HEK293T (cell line): ENCODE results near the gene GMDS.

Experiments used
- CTCF ChIA-PET: fragments of 350-600 bp; formaldehyde crosslinking; extraction: SDS; loops from one replicate; lab custom pipeline; 2021; ENCODE audit warnings: antibody characterized with exemption, inconsistent platforms; lab: Yijun Ruan, JAX
- POLR2A ChIA-PET: fragments of 350-600 bp; formaldehyde crosslinking; extraction: SDS; loops from one replicate; lab custom pipeline; 2020; ENCODE audit warnings: antibody characterized with exemption, inconsistent platforms; lab: Yijun Ruan, JAX
- DNase-seq: peaks from one replicate; pipeline ENCODE4 v3.0.0; 2012; ENCODE audit warnings: mixed read lengths; ENCODE audit errors: extremely low spot score
- ARNT ChIP-seq: fragments of 450-650 bp; IDR thresholded peaks from 2 replicates; pipeline ENCODE4 v1.6.1; 2017; ENCODE audit warnings: mild to moderate bottlenecking
- BHLHE40 ChIP-seq: fragments of 450-650 bp; IDR thresholded peaks from 2 replicates; pipeline ENCODE4 v1.6.1; 2016; ENCODE audit warnings: mild to moderate bottlenecking, moderate library complexity, borderline replicate concordance
- CTBP1 ChIP-seq: fragments of 450-650 bp; IDR thresholded peaks from 2 replicates; pipeline ENCODE4 v1.6.1; 2016; ENCODE audit warnings: borderline replicate concordance
- ELF4 ChIP-seq: fragments of 450-650 bp; IDR thresholded peaks from 2 replicates; pipeline ENCODE4 v1.6.1; 2017; ENCODE audit warnings: antibody characterized with exemption
- FOXA1 ChIP-seq: fragments of 450-650 bp; IDR thresholded peaks from 2 replicates; pipeline ENCODE4 v1.6.1; 2016; ENCODE audit warnings: mild to moderate bottlenecking
- FOXK2 ChIP-seq: fragments of 450-650 bp; IDR thresholded peaks from 2 replicates; pipeline ENCODE4 v1.6.1; 2016; ENCODE audit warnings: mild to moderate bottlenecking
- FOXM1 ChIP-seq: fragments of 450-650 bp; IDR thresholded peaks from 2 replicates; pipeline ENCODE4 v1.6.1; 2017; ENCODE audit warnings: mild to moderate bottlenecking, borderline replicate concordance
- HDGF ChIP-seq: fragments of 450-650 bp; IDR thresholded peaks from 2 replicates; pipeline ENCODE4 v1.6.1; 2017; ENCODE audit warnings: antibody characterized with exemption, borderline replicate concordance
- L3MBTL2 ChIP-seq: fragments of 450-650 bp; conservative IDR thresholded peaks from 2 replicates; pipeline ENCODE4 v1.6.1; 2016; ENCODE audit warnings: mild to moderate bottlenecking
- LEF1 ChIP-seq: fragments of 450-650 bp; IDR thresholded peaks from 2 replicates; pipeline ENCODE4 v1.6.1; 2017; ENCODE audit warnings: mild to moderate bottlenecking, borderline replicate concordance
- NFRKB ChIP-seq: fragments of 450-650 bp; IDR thresholded peaks from 2 replicates; pipeline ENCODE4 v1.6.1; 2016; ENCODE audit warnings: mild to moderate bottlenecking, moderate library complexity
- SP1 ChIP-seq: fragments of 450-650 bp; IDR thresholded peaks from 2 replicates; pipeline ENCODE4 v1.6.1; 2017
- SUZ12 ChIP-seq: fragments of 450-650 bp; IDR thresholded peaks from 2 replicates; pipeline ENCODE4 v1.6.1; 2016; ENCODE audit warnings: mild to moderate bottlenecking
- TARDBP ChIP-seq: fragments of 450-650 bp; IDR thresholded peaks from 2 replicates; pipeline ENCODE4 v1.6.1; 2016
- ZNF384 ChIP-seq: fragments of 450-650 bp; IDR thresholded peaks from 2 replicates; pipeline ENCODE4 v1.6.1; 2016
- TF ChIP-seq, protein P1 (sequence below): fragments of 450-650 bp; IDR thresholded peaks from 2 replicates; pipeline ENCODE4 v1.6.1; 2016

The GMDS gene

DNA sequence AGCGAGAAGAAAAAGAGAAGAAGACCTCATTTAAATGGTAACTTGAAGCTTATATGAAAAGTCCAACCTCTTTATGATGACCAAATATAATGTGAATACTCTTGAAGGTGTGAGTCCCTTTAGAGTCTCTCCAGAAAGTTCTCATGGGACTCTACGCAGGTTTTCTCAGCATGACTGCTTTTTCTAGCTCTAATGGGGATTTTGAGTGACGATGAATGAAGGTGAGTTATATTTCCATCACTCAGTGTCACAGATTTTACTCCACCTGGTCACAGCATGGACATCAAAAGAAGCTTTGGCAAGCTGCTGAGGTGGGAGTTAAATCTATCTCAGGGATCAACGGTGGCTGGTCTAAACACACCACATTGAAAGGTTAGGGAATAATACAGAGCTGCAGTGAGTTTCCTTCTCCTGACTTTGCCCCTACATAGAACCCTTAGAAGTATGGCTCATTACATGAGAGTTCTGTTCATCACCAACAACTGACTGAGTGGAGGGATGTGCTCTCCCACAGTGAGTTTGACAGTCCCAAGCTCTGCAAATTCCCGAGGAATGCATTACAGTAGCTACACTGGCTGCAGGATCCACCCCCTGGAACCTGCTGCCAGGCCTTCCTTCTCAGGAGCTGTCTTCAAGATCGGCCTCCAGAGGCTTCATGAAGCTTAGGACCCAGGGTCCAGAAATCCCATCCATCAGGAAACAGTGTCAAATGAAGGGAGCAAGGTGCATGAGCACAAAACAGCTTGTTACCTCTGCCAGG, 508.9 kb downstream of the GMDS start:
- ChIA-PET POLR2A (interaction anchor here (0.9 to 1.2 kb wide), 2 partner anchors 10 to 129 kb away, joined by 3 read pairs; no protein-coding TSS in a partner anchor), CTCF (no interaction called here)
- no peak for DNase-seq
- TF ChIP-seq SUZ12 (no peak), FOXM1 (no peak), ARNT (no peak), FOXA1 (no peak), BHLHE40 (no peak), L3MBTL2 (no peak), ELF4 (no peak)
- TF ChIP-seq, protein P1, sequence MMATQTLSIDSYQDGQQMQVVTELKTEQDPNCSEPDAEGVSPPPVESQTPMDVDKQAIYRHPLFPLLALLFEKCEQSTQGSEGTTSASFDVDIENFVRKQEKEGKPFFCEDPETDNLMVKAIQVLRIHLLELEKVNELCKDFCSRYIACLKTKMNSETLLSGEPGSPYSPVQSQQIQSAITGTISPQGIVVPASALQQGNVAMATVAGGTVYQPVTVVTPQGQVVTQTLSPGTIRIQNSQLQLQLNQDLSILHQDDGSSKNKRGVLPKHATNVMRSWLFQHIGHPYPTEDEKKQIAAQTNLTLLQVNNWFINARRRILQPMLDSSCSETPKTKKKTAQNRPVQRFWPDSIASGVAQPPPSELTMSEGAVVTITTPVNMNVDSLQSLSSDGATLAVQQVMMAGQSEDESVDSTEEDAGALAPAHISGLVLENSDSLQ, result no peak

DNA sequence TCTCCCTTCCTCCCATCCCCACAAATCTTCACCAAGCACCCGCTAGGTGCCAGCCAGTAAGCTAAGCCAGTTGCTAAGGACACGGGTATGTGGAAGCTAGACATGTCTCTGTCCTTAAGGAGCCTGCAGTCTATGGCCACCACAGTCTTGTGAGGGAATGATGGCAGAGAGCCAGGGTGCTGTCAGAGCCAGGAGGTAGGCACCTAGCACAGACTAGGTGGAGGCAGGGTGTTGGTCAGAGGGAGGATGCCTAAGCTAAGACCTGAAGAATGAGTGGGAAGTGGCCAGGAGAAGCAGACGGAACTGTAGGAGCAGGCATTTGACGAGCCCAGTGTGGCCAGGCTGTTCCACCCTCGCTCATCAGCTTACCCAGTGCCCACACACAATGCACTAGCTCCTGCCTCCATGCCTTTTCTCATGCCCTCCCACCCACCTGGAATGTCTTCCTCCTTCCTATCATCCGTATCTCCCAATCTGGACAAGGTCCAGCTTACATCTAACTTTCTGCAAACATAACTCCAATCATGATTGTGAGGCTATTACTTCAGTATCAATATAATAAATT, 510.1 kb downstream of the GMDS start:
- no peak for TF ChIP-seq CTBP1
- no peak for TF ChIP-seq FOXK2
- no peak for TF ChIP-seq SUZ12
- TF ChIP-seq TARDBP, result no peak
- no peak for TF ChIP-seq BHLHE40
- no peak for TF ChIP-seq L3MBTL2
- TF ChIP-seq ELF4, result no peak
- TF ChIP-seq, protein P1, result no peak
- no peak for TF ChIP-seq ZNF384
- TF ChIP-seq FOXA1, result no peak
- no peak for TF ChIP-seq SP1
- no peak for TF ChIP-seq HDGF
- no peak for TF ChIP-seq LEF1
- no peak for TF ChIP-seq NFRKB
- no peak for TF ChIP-seq FOXM1
- TF ChIP-seq ARNT, result no peak
- ChIA-PET CTCF (no interaction called here), POLR2A (interaction anchor here (1.6 kb wide), 1 partner anchor 14 kb away, joined by 3 read pairs; no protein-coding TSS in a partner anchor)
- no peak for DNase-seq

DNA sequence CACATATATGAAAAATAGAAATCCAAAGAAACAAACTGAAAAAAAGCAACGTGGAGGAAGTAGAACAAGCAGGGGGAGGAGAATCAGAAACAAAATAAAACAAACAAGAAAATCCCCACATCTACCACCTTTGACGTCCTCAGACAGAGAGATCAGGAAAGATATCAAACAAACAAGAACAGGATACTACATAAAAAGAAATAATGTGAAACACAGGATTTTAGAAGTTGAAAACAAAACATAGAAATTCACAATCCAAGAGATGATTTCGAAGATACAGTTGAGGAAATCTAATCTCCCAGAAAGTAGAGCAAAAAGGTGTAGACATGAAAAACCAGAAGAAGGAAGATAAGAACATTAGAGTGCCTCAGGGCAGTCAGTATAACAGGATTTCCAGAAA, 514.5 kb downstream of the GMDS start:
- POLR2A ChIA-PET, result no interaction called here
- DNase-seq, result no peak
- CTCF ChIA-PET, result no interaction called here
- TF ChIP-seq BHLHE40, result no peak
- TF ChIP-seq LEF1, result no peak
- TF ChIP-seq NFRKB, result no peak
- TF ChIP-seq FOXM1, result no peak
- TF ChIP-seq, protein P1, result no peak
- TF ChIP-seq FOXA1, result no peak
- TF ChIP-seq HDGF, result no peak
- TF ChIP-seq CTBP1, result no peak
- TF ChIP-seq L3MBTL2, result no peak

DNA sequence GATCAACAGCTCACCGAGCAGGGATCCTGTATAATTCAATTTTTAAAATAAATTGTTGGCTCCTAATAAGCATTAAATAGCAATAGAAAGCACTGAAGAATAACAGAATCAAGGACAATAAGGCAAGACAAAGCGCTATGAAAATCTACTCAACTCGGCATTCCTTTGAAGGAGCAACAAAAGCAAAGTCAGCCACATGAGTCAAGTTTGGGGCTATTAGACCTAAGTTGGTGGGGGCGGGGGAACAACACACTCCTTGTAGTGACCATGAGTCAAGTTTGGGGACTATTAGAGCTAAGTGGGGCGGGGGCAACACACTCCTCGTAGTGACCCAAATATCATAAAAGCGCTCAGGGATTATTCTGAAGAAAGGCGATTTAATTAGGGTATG, 515.7 kb downstream of the GMDS start:
- POLR2A ChIA-PET, result no interaction called here
- CTCF ChIA-PET, result interaction anchor here (1.2 kb wide), 1 partner anchor 43 kb away, joined by 4 read pairs; no protein-coding TSS in a partner anchor
- TF ChIP-seq TARDBP (no peak), L3MBTL2 (no peak)
- no peak for DNase-seq

DNA sequence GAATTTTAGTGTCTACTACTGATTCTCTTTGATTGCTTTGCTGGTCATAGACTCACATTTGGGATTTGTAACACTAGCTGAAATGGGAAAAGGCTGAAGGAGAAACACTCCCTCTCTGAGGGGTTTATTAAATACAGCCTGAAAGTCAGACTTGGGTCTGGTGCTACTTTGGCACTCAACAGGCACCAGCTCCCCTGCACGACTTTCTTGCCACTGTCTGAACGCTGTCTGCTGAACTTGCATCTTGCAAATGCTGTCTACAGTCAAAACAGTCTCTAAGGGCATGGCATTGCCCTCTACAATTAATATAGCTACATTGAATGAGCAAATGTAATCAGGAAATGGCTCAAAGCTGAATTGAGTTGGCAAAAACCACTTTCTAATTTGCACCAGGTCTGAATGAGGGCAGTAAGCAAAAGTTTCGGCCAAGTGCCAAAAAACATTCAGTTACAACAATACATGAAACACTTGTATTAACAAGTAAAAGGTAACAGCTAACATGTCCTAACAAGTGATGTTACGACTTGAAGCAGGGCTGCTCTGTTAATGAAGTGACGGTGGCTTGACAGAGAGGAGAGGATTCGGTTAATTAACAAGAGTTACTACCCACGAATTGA, 516.2 kb downstream of the GMDS start:
- no peak for DNase-seq
- TF ChIP-seq TARDBP, result no peak
- no peak for TF ChIP-seq SP1
- TF ChIP-seq HDGF, result no peak
- no peak for TF ChIP-seq BHLHE40
- TF ChIP-seq, protein P1, result no peak
- no peak for TF ChIP-seq ZNF384
- TF ChIP-seq FOXK2, result no peak
- TF ChIP-seq NFRKB, result no peak
- no peak for TF ChIP-seq ELF4
- no peak for TF ChIP-seq FOXA1
- TF ChIP-seq L3MBTL2, result no peak
- TF ChIP-seq FOXM1, result no peak
- no peak for TF ChIP-seq ARNT
- TF ChIP-seq LEF1, result no peak
- no peak for TF ChIP-seq CTBP1
- TF ChIP-seq SUZ12, result no peak
- CTCF ChIA-PET, result interaction anchor here (1.2 kb wide), 1 partner anchor 43 kb away, joined by 4 read pairs; no protein-coding TSS in a partner anchor
- POLR2A ChIA-PET, result interaction anchor here (0.7 to 1.6 kb wide), 2 partner anchors 26 to 27 kb away, joined by 4 to 5 read pairs; no protein-coding TSS in a partner anchor
